K562 (cell line): ENCODE data around the gene VANGL1. TPM values are rescaled to one million over a fixed set of nuclear protein-coding genes. Genes with fewer than 3 reads are reported as not detected.

Source experiments
- ATAC-seq: fragments of 200-7000 bp; cut with Tn5 transposase; 3 replicates; pipeline ENCODE4 v1.9.1; 2020; ENCODE audit warnings: moderate library complexity
- BruUV-seq: library from RNA; stranded (reverse); fragments of 400-500 nt; replicated peaks from 2 replicates; lab custom pipeline; 2021; lab: Mats Ljungman, UMichigan
- CTCF ChIA-PET: fragments of 300-600 bp; formaldehyde crosslinking; extraction: SDS; loops from one replicate; lab custom pipeline; 2021; ENCODE audit warnings: low intra/inter-chr PET ratio; lab: Yijun Ruan, JAX
- POLR2A ChIA-PET: fragments of 300-600, 350-650 bp; sonication (Branson Sonifier 250); formaldehyde crosslinking; extraction: SDS; loops from one replicate; lab custom pipeline; 2021; ENCODE audit warnings: antibody characterized with exemption, inconsistent platforms; lab: Yijun Ruan, JAX
- DNase-seq, 4 experiments: peaks; one replicate each; pipeline versions ENCODE4 v3.0.0 to v3.0.0-alpha.2; 2011 to 2018; ENCODE audit warnings: low spot score in 3 of 4, mixed read lengths in 3 of 4; ENCODE audit errors: extremely low read depth in 1 of 4
- FAIRE-seq: peaks from 2 replicates; lab custom pipeline; 2011; peaks lifted over from hg19 to GRCh38; lab: Jason Lieb, UNC
- H2AFZ ChIP-seq: 2 replicates; pipeline ENCODE4 v1.6.0; 2011; ENCODE audit warnings: low read depth, low read length, control low read depth, inconsistent platforms
- H3K27ac ChIP-seq: fragments of 200-600 bp; 3 replicates; pipeline ENCODE4 v1.8.0; 2011; ENCODE audit warnings: low read depth, mild to moderate bottlenecking, control low read depth, inconsistent platforms, low read length, moderate library complexity, mixed read lengths; ENCODE audit errors: extremely low read depth
- H3K27me3 ChIP-seq, 2 experiments: fragments of 300-600 bp in 1 of 2; 2 replicates in 1 of 2; 3 replicates in 1 of 2; pipeline versions ENCODE4 v1.6.0 to v1.8.0; 2011; ENCODE audit warnings: inconsistent platforms in 2 of 2, low read length in 2 of 2, mild to moderate bottlenecking in 1 of 2, mixed read lengths in 1 of 2, moderate library complexity in 1 of 2; ENCODE audit not compliant: control insufficient read depth in 2 of 2, insufficient read depth in 2 of 2
- H3K36me3 ChIP-seq: fragments of 300-600 bp; 3 replicates; pipeline ENCODE4 v1.8.0; 2011; ENCODE audit warnings: mild to moderate bottlenecking, low read length, inconsistent platforms; ENCODE audit not compliant: control insufficient read depth, insufficient read depth
- H3K4me1 ChIP-seq, 2 experiments: fragments of 200-600 bp in 1 of 2; replicated peaks in 1 of 2; 2 replicates in 1 of 2; 3 replicates in 1 of 2; pipeline versions ENCODE4 v1.5.1 to v1.8.0; 2011; ENCODE audit warnings: inconsistent platforms in 2 of 2, low read length in 2 of 2, mild to moderate bottlenecking in 1 of 2, mixed read lengths in 1 of 2, moderate library complexity in 1 of 2; ENCODE audit not compliant: control insufficient read depth in 2 of 2, insufficient read depth in 2 of 2
- H3K4me2 ChIP-seq: 2 replicates; pipeline ENCODE4 v1.6.1; 2011; ENCODE audit warnings: low read length, control low read depth, inconsistent platforms, mixed read lengths; ENCODE audit not compliant: insufficient read depth
- H3K4me3 ChIP-seq: fragments of 200-600 bp; sonication (generic), shearing (Covaris generic); 2 replicates; pipeline ENCODE4 v1.5.1; 2016; ENCODE audit warnings: control low read depth, inconsistent platforms
- H3K79me2 ChIP-seq: fragments of 200-600 bp; 3 replicates; pipeline ENCODE4 v1.8.0; 2011; ENCODE audit warnings: low read length, inconsistent platforms; ENCODE audit not compliant: control insufficient read depth, insufficient read depth
- H3K9ac ChIP-seq, 2 experiments: 2 replicates each; pipeline versions ENCODE4 v1.6.0 to v1.6.1; 2011; ENCODE audit warnings: low read depth in 2 of 2, low read length in 2 of 2, control low read depth in 1 of 2, inconsistent platforms in 1 of 2, mild to moderate bottlenecking in 1 of 2, mixed read lengths in 1 of 2; ENCODE audit not compliant: insufficient read depth in 1 of 2
- H3K9me1 ChIP-seq: one replicate; pipeline ENCODE4 v1.6.0; 2011; ENCODE audit warnings: inconsistent platforms, mild to moderate bottlenecking, low read length, moderate library complexity; ENCODE audit not compliant: control insufficient read depth, insufficient read depth
- H3K9me3 ChIP-seq: replicated peaks from 2 replicates; pipeline ENCODE4 v1.5.1; 2011; ENCODE audit warnings: low read depth, low read length, inconsistent platforms; ENCODE audit not compliant: control insufficient read depth, insufficient read depth
- H4K20me1 ChIP-seq: replicated peaks from 2 replicates; pipeline ENCODE4 v1.6.1; 2011; ENCODE audit warnings: low read length, inconsistent platforms, mixed read lengths; ENCODE audit not compliant: control insufficient read depth, insufficient read depth
- THRAP3 ChIP-seq: fragments of 450-650 bp; IDR thresholded peaks from 2 replicates; pipeline ENCODE4 v1.6.1; 2016; ENCODE audit warnings: mild to moderate bottlenecking, inconsistent platforms, borderline replicate concordance
- ZFX ChIP-seq: sonication (generic); formaldehyde crosslinking; IDR thresholded peaks from 2 replicates; pipeline ENCODE4 v1.8.0; 2022; ENCODE audit warnings: mild to moderate bottlenecking, missing genetic modification reagents, moderate library complexity
- WGBS: fragments of 100-300 bp; shearing (Covaris generic); methylation state at CpG from one replicate; pipeline ENCODE4 v1.1.6; 2016; ENCODE audit warnings: low coverage, mixed read lengths; ENCODE audit not compliant: insufficient coverage; ENCODE audit errors: missing lambda C conversion rate; 5-methylcytosine and 5-hydroxymethylcytosine counted together
- in situ Hi-C: fragments of 300-500 bp; cut with MboI; formaldehyde crosslinking; loops from 4 replicates; pipeline ENCODE4 v1.15.0; 2018; ENCODE audit warnings: inconsistent platforms, mixed read lengths
- intact Hi-C: fragments of 100-400 bp; cut with micrococcal nuclease; formaldehyde crosslinking; loops from 2 replicates; pipeline ENCODE4 v1.14.2; 2022
- polyA plus RNA-seq, 8 experiments: library from polyadenylated mRNA; depleted of rRNA in 4 of 8; stranded (reverse) in 5 of 8; unstranded in 3 of 8; fragments of >200 nt; fragmentation: Nextera tagmentation in 2 of 8; fragmentation: Illumina TruSeq in 1 of 8; extraction: Ambion mirVana in 2 of 8; extraction: Trizol in 1 of 8; gene quantifications; 2 replicates each; pipeline versions ENCODE4 v1.2.1 to v1.2.3, GENCODE V29; 2011 to 2014; ENCODE audit warnings: inconsistent platforms in 1 of 8, missing spikeins in 1 of 8
- total RNA-seq, 7 experiments: library from RNA; depleted of rRNA in 6 of 7; stranded (reverse); fragments of >200 nt in 6 of 7; fragmentation: Illumina TruSeq in 2 of 7; extraction: Trizol in 2 of 7; gene quantifications; 2 replicates each; pipeline versions ENCODE4 v1.2.1 to v1.2.3, GENCODE V29; 2011 to 2021; ENCODE audit warnings: low replicate concordance in 1 of 7

The VANGL1 gene
- total and polyA plus RNA-seq, 9 of the 15 experiments (the other 6 are each of a cell fraction or from before 2014, with no cell fraction given), result 0.90 to 12.8 (median 9.6) TPM

- intact Hi-C loops (no loop called here), in situ Hi-C loops (no loop called here)
- Histone ChIP-seq H4K20me1 (peaks cover 3% of the 10 kb centered on the region; the same call in 1 of the 2 replicates), H3K9me3 (no peaks in the 10 kb centered on the region), H3K4me2 (no peak overlapping the region), H2AFZ (no peak overlapping the region), H3K4me1 (peaks cover 11 to 42% of the 10 kb centered on the region in 2 experiments), H3K27me3 (no peaks in the 10 kb centered on the region), H3K9me1 (peaks cover 1% of the 10 kb centered on the region), H3K27ac (no peak overlapping the region), H3K9ac (no peak overlapping the region), H3K36me3 (peaks cover 44% of the 10 kb centered on the region), H3K79me2 (peaks cover 10% of the 10 kb centered on the region; the same call in 2 of the 3 replicates), H3K4me3 (no peak overlapping the region)
- 93% methylated on average over 13 of the region's 13 CpGs for WGBS
- DNase-seq (no peak), ATAC-seq (no peak), FAIRE-seq (no peak)
- no TSS peak for BruUV-seq
- POLR2A ChIA-PET, result interaction anchor here (0.6 to 1.3 kb wide), 5 partner anchors 8 to 342 kb away, joined by 3 to 6 read pairs (median 4); no protein-coding TSS in a partner anchor
- CTCF ChIA-PET, result no interaction called here
- TF ChIP-seq THRAP3 (no peak), ZFX (0 out of 2 replicates have a peak, but pooled peaks have one; percentile 10)
- TF ChIP-seq, all 486 proteins: peak for 1
Measured at GRCh38 chr1:115672224-115673009, 30.6 kb downstream of the VANGL1 start.
